Activated B cell treated with CpG ODN at 0.5 μM for 24 hours (primary cell): ENCODE results near the gene DACT2. TPM values are rescaled to one million over a fixed set of nuclear protein-coding genes. Genes with fewer than 3 reads are reported as not detected.

Experiments
- ATAC-seq: fragments of 200-7000 bp; cut with Tn5 transposase; one replicate; pipeline ENCODE4 v1.10.0; 2021; ENCODE audit warnings: low read depth, mild to moderate bottlenecking, moderate library complexity
- CTCF ChIA-PET: fragments of 350-600 bp; sonication (Branson Sonifier 250); formaldehyde crosslinking; loops from one replicate; lab custom pipeline; 2021; ENCODE audit warnings: antibody characterized with exemption; lab: Charles Lee
- POLR2A ChIA-PET: fragments of 350-600 bp; sonication (Branson Sonifier 250); formaldehyde crosslinking; loops from one replicate; lab custom pipeline; 2021; ENCODE audit warnings: antibody characterized with exemption; lab: Charles Lee
- DNase-seq: peaks from one replicate; pipeline ENCODE4 v3.0.0; 2022
- H3K27ac Mint-ChIP-seq: one replicate; pipeline ENCODE4 v1.8.0; 2020; ENCODE audit warnings: mixed read lengths
- H3K27me3 Mint-ChIP-seq: one replicate; pipeline ENCODE4 v1.8.0; 2021; ENCODE audit warnings: mixed read lengths
- H3K36me3 Mint-ChIP-seq: one replicate; pipeline ENCODE4 v1.8.0; 2021; ENCODE audit warnings: low read depth, mixed read lengths
- H3K4me1 Mint-ChIP-seq: one replicate; pipeline ENCODE4 v1.8.0; 2021; ENCODE audit warnings: mixed read lengths
- H3K4me3 Mint-ChIP-seq: one replicate; pipeline ENCODE4 v1.8.0; 2020; ENCODE audit warnings: mild to moderate bottlenecking, mixed read lengths
- H3K9me3 Mint-ChIP-seq: one replicate; pipeline ENCODE4 v1.8.0; 2020; ENCODE audit warnings: mixed read lengths
- CTCF ChIP-seq: fragments of 200-600 bp; IDR thresholded peaks from one replicate; pipeline ENCODE4 v1.8.0; 2022; ENCODE audit warnings: antibody characterized with exemption, mild to moderate bottlenecking
- intact Hi-C: fragments of 100-400 bp; cut with micrococcal nuclease; formaldehyde crosslinking; loops from one replicate; pipeline ENCODE4 v1.15.1; 2024
- total RNA-seq: library from RNA; stranded (reverse); gene quantifications from 2 replicates; pipeline ENCODE4 v1.2.3, GENCODE V29; 2022

Gene DACT2
- total RNA-seq, 1 donor from 2014 or later: not detected

- TF ChIP-seq CTCF: no peak
- Mint-ChIP-seq H3K4me3 (no peak overlapping the region), H3K36me3 (no peaks in the 10 kb centered on the region), H3K9me3 (peaks cover 10% of the 10 kb centered on the region), H3K27ac (no peak overlapping the region), H3K27me3 (peaks cover 12% of the 10 kb centered on the region), H3K4me1 (no peaks in the 10 kb centered on the region)
- POLR2A ChIA-PET: no interaction called here
- intact Hi-C loops: no loop called here
- ATAC-seq (no peak), DNase-seq (no peak)
- CTCF ChIA-PET: no interaction called here
Measured at GRCh38 chr6:168348186-168348585, 28.6 kb upstream of the DACT2 start.

GRCh38 chr6:168347615-168348014, 28.0 kb upstream of the DACT2 start:
- intact Hi-C loops: no loop called here
- TF ChIP-seq CTCF: no peak
- no peaks in the 10 kb centered on the region for H3K36me3 Mint-ChIP-seq
- POLR2A ChIA-PET: no interaction called here
- H3K9me3 Mint-ChIP-seq: peaks cover 10% of the 10 kb centered on the region
- DNase-seq (no peak), ATAC-seq (no peak)
- H3K27me3 Mint-ChIP-seq: peaks cover 12% of the 10 kb centered on the region
- H3K4me3 Mint-ChIP-seq: no peak overlapping the region
- H3K27ac Mint-ChIP-seq: no peak overlapping the region
- H3K4me1 Mint-ChIP-seq: no peaks in the 10 kb centered on the region
- CTCF ChIA-PET: no interaction called here

GRCh38 chr6:168347053-168347452, 27.5 kb upstream of the DACT2 start:
- no peak for TF ChIP-seq CTCF
- H3K4me3 Mint-ChIP-seq: no peak overlapping the region
- H3K27ac Mint-ChIP-seq: no peak overlapping the region
- ChIA-PET POLR2A (no interaction called here), CTCF (no interaction called here)
- DNase-seq (no peak), ATAC-seq (no peak)
- intact Hi-C loops: no loop called here
- H3K9me3 Mint-ChIP-seq: peaks cover 10% of the 10 kb centered on the region
- no peaks in the 10 kb centered on the region for H3K36me3 Mint-ChIP-seq
- no peaks in the 10 kb centered on the region for H3K4me1 Mint-ChIP-seq
- peaks cover 12% of the 10 kb centered on the region for H3K27me3 Mint-ChIP-seq

- intact Hi-C loops: no loop called here
- Mint-ChIP-seq H3K4me1 (no peaks in the 10 kb centered on the region), H3K9me3 (peaks cover 10% of the 10 kb centered on the region), H3K27ac (no peak overlapping the region), H3K27me3 (peaks cover 12% of the 10 kb centered on the region), H3K4me3 (no peak overlapping the region), H3K36me3 (no peaks in the 10 kb centered on the region)
- TF ChIP-seq CTCF: no peak
- no peak for DNase-seq
- POLR2A ChIA-PET: no interaction called here
- no peak for ATAC-seq
- CTCF ChIA-PET: no interaction called here
Measured at GRCh38 chr6:168345896-168346754, 26.5 kb upstream of the DACT2 start.

GRCh38 chr6:168345266-168345665, 25.7 kb upstream of the DACT2 start:
- Mint-ChIP-seq H3K4me1 (no peaks in the 10 kb centered on the region), H3K4me3 (no peak overlapping the region), H3K36me3 (no peaks in the 10 kb centered on the region), H3K27me3 (peaks cover 12% of the 10 kb centered on the region), H3K27ac (no peak overlapping the region), H3K9me3 (peaks cover 6% of the 10 kb centered on the region)
- intact Hi-C loops: no loop called here
- ChIA-PET CTCF (no interaction called here), POLR2A (no interaction called here)
- no peak for ATAC-seq
- no peak for TF ChIP-seq CTCF
- DNase-seq: no peak
